RCC 7860 (cell line): ENCODE measurements around the gene SCFD2.
A peak's percentile ranks its signal among the peaks of the same experiment; 100 is the strongest.

ENCODE experiments used
- DNase-seq: peaks from one replicate; pipeline ENCODE4 v3.0.0-alpha.2; 2015; ENCODE audit warnings: low spot score
- FAIRE-seq: peaks from 2 replicates; lab custom pipeline; 2012; peaks lifted over from hg19 to GRCh38; lab: Jason Lieb, UNC

Gene SCFD2

GRCh38 chr4:53022513-53023100 lies 343.3 kb downstream of the SCFD2 start:
- DNase-seq: no peak
- no peak for FAIRE-seq

GRCh38 chr4:53021754-53022512 lies 343.9 kb downstream of the SCFD2 start:
- DNase-seq (no peak), FAIRE-seq (no peak)

- FAIRE-seq (peak; percentile 61), DNase-seq (peak; percentile 68)
Measured at GRCh38 chr4:53019485-53020382, 346.1 kb downstream of the SCFD2 start.

DNA sequence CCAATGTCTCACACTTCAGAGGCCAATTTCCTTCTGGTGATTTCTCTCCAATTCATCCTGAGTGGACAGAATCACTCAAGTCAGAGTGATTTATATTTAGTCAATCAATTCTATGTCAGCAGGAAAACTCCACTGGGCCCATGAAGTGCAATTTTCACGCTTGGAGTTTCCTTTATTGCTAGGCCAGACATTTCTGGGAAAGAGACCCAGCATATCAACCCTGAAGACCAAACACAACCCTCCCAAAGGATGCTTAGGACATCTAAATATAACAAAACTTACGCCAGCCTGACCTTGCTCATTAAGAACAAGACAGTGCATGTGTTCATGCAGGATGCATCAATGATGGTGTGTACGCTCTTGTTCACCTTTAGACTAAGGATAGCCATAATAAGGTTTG lies 347.4 kb downstream of the SCFD2 start:
- DNase-seq (no peak), FAIRE-seq (no peak)

- DNase-seq (no peak), FAIRE-seq (no peak)
Measured at GRCh38 chr4:53016099-53016820, 349.6 kb downstream of the SCFD2 start.

DNA sequence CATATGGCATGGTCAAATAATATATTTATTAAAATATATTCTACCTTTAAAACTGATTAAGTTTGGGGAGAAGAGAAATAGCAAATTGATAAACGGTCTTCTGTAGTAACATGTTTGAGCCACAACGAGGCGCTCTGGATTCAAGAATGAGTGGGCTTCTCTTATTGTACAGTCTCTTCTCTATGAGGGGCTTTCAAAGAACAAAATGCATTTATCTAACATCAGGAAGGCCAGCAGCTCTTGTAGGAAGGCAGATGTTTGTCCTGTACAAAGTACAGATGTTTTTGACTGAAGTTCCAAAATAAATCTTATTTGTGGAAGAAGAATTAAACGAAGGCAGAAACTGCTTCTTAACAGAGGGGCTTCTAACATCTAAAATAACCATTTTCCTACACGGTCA lies 350.2 kb downstream of the SCFD2 start:
- FAIRE-seq (no peak), DNase-seq (peak; percentile 14)

GRCh38 chr4:53014881-53015280 lies 351.0 kb downstream of the SCFD2 start:
- FAIRE-seq (no peak), DNase-seq (no peak)

- FAIRE-seq: no peak
- DNase-seq: no peak
Measured at GRCh38 chr4:53013873-53014775, 351.7 kb downstream of the SCFD2 start.

DNA sequence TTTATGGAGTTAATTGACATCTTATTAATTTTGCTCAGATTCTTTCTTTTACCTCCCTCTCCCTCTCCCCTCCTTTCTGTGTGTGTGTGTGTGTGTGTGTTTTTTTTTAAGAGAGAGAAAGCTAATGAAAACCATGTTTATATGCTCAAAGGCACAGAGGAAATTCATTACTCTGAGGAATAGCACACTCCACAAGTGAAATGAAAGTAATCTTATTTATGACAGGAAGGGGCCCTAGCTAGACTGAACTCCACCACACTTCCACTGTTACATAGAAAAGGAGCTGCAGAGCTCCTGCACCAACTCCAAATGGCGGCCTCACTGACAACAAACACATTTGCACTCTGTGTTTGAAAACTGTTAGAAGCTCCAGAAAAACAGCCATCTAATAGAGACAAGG lies 353.1 kb downstream of the SCFD2 start:
- DNase-seq: no peak
- FAIRE-seq: no peak

GRCh38 chr4:53011259-53011905 lies 354.5 kb downstream of the SCFD2 start:
- no peak for FAIRE-seq
- DNase-seq: no peak

- DNase-seq: no peak
- FAIRE-seq: no peak
Measured at GRCh38 chr4:53010318-53010717, 355.5 kb downstream of the SCFD2 start.

DNA sequence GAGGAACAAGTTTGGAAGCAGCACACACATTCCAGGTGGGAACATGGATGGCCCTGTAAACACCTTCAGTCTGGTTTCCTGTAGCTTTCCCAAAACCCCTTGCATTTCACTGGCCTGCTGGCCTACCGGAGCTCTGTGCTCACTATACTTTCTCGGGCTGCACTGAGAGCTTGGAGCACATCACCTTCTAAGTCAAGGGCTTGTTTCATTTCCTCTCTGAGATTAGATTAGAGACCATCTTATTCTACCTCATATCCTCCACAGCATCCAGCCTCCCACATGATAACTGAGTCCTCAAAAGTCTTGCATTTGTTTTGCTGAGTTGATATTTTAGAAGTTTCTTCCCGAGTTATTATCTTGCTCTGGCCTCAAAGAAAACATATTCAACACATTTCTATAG lies 356.0 kb downstream of the SCFD2 start:
- no peak for FAIRE-seq
- no peak for DNase-seq

GRCh38 chr4:53007024-53007423 lies 358.8 kb downstream of the SCFD2 start:
- no peak for DNase-seq
- no peak for FAIRE-seq

DNA sequence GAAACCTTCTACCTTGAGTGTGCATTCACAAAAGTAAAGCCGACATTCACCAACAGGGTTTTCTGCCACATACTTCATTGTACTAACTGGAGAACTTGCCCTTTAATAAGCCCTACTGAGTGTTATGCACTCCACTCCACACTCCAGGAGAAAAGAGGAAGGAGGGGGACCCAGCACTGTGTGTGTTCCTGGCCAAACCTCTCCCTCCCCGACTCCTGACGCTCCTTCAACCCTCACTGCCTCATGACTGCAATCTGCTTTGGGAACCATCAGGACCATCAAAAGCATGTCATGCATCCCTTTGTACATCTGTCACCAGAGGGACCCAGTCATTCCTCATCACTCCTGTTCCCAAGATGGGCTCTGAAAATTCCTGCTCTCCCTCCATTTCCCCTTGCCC lies 360.1 kb downstream of the SCFD2 start:
- DNase-seq: no peak
- FAIRE-seq: no peak

GRCh38 chr4:53005149-53005546 lies 360.7 kb downstream of the SCFD2 start:
- FAIRE-seq (no peak), DNase-seq (no peak)

DNA sequence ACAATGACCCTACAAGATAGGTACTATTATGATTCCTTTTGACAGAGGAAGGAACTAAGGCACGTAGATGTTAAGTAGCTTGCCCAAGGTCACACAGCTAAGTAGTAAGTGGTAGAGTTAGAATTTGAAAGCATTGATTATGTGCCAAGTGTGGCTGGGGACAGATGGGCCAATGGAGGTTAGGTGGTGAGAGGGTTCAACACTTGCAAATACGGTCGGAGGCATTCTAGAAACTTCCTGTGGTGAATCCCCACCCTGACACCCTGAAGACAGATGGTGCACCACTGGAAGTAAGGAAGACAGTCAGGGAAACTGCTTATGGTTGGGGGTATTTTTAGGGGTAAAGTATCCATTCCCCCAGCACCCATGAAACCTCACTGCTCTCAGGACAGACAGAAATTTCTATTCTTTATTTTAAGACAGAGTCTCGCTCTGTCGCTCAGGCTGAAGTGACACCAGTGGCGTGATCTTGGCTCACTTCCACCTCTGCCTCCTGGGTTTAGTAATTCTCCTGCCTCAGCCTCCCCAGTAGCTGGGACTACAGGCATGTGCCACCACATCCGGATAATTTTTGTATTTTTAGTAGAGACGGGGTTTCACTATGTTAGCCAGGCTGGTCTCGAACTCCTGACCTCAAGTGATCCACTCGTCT lies 361.2 kb downstream of the SCFD2 start:
- DNase-seq: no peak
- no peak for FAIRE-seq

GRCh38 chr4:53003959-53004358 lies 361.9 kb downstream of the SCFD2 start:
- DNase-seq (no peak), FAIRE-seq (no peak)

DNA sequence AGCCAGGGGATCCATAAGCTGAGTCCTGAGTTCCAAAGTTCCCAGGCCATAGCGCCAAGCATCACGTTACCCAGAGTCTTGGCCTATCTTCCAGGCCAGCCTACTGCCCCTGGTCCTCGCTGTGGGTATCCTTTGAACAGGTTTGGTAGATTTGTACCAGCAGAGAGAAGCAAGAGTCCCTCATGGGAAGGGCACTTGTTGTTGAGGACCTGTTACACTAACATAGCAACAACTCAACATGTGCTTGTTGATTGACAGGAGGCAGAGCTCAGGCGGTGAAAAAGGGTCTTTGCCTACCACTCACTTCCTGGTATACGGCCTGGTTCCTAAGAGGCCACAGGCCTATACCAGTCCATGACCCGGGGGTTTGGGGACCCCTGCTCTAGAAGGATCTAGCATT lies 365.3 kb downstream of the SCFD2 start:
- FAIRE-seq (no peak), DNase-seq (no peak)

DNA sequence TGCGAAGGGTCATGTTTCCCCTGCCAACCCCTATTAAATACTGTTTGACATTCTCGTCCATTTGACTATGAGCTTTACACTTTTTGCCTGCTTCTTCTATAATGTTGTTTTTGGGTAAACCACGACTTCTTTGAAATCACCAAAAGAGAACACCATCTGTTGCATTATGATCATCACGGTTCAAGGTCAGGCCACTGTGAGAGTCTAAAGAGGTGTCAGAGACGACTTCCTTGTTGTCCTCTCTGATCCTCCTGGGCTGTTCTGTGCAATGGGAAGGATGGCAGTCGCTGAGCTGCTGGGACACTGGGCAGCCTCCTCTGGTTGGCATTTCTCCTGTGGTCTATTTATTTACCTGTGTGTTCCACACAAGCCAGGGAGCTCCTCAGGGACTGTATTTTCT lies 366.2 kb downstream of the SCFD2 start:
- DNase-seq: no peak
- FAIRE-seq: no peak
